Epithelial cell of proximal tubule (primary cell): Measurements from ENCODE around the gene SND1. TPM values are rescaled to one million over a fixed set of nuclear protein-coding genes. Genes with fewer than 3 reads are reported as not detected.

Source experiments
- DNase-seq: peaks from one replicate; pipeline ENCODE4 v3.0.0-alpha.2; 2011; ENCODE audit warnings: low read depth
- H3K4me3 ChIP-seq: 2 replicates; pipeline ENCODE4 v1.5.1; 2011; ENCODE audit warnings: low read depth, mild to moderate bottlenecking, low read length
- total RNA-seq: library from RNA; depleted of rRNA; stranded (reverse); fragments of >200 nt; gene quantifications from 2 replicates; pipeline ENCODE4 v1.2.3, GENCODE V29; 2015
- TF ChIP-seq, protein P1 (sequence below): conservative IDR thresholded peaks from 2 replicates; pipeline ENCODE4 v1.5.1; 2012; ENCODE audit warnings: low read depth, mild to moderate bottlenecking, low read length

SND1 gene
- total RNA-seq, 1 donor from 2014 or later: 122 TPM

DNA sequence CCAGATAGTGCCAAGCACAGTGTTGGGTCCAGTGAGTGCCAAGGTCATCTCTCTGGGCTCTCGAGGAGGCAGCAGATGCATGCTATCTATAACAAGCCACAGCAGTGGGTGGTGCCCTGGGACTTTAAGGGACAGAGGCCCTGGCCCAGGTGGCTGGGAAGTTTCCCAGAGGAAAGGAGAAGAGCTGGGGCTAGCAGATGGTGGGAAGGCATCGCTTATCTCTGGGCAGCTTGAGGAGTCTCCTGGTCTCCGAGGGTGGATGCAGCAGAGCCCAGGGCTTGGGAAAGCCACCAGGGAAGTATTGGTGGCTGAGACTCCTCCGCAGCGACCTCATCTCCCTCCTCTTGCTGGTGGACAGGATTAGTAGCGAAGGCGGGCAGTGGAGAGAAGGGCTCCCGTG is 442.7 kb downstream of the SND1 start:
- TF ChIP-seq, protein P1, sequence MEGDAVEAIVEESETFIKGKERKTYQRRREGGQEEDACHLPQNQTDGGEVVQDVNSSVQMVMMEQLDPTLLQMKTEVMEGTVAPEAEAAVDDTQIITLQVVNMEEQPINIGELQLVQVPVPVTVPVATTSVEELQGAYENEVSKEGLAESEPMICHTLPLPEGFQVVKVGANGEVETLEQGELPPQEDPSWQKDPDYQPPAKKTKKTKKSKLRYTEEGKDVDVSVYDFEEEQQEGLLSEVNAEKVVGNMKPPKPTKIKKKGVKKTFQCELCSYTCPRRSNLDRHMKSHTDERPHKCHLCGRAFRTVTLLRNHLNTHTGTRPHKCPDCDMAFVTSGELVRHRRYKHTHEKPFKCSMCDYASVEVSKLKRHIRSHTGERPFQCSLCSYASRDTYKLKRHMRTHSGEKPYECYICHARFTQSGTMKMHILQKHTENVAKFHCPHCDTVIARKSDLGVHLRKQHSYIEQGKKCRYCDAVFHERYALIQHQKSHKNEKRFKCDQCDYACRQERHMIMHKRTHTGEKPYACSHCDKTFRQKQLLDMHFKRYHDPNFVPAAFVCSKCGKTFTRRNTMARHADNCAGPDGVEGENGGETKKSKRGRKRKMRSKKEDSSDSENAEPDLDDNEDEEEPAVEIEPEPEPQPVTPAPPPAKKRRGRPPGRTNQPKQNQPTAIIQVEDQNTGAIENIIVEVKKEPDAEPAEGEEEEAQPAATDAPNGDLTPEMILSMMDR: no peak
- no peak for DNase-seq
- no peak overlapping the region for H3K4me3 ChIP-seq

DNA sequence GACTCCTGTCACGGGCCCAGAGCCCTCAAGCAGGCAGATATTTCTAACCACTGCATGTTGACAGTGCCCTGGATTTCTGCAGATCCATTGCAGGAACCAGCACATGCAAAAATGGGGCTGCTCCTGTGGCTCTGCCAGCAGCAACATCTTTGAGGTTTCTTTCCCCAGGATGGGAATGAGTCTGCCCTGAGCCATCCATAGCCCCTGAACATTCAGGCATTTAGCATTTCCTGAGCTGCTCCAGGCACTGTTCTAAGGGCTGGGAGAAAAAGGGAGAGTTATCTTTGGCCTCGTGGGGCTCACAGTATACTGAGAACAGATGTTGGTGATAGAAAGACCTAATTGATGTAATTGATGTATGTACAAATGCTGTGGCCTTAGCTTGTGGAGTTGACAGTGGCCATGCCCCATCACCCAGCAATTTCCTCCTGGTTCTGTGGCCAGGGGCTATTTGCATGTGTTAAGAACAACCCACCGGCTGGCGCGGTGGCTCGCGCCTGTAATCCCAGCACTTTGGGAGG is 445.3 kb downstream of the SND1 start:
- no peak for DNase-seq
- TF ChIP-seq, protein P1: no peak
- H3K4me3 ChIP-seq: no peak overlapping the region

DNA sequence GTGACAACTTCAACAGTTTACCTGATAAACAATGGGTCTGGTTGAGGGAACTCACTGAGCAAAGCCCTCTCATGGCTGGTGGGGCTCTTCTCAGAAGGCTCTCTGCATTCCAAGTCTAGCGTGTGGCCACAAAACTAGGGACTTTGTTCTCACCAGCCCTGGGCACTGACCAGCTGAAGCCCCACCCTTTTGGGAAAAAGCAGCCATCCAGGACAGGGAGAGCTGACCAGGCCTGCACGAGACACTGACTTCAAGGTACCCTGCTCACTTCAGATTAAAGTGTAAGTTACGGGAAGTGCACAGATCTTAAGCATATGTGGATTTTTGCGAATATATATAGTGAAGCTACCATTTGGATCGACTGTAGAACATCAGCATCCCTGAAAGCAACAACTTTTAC is 446.6 kb downstream of the SND1 start:
- TF ChIP-seq, protein P1: no peak
- DNase-seq: no peak
- H3K4me3 ChIP-seq: no peak overlapping the region

DNA sequence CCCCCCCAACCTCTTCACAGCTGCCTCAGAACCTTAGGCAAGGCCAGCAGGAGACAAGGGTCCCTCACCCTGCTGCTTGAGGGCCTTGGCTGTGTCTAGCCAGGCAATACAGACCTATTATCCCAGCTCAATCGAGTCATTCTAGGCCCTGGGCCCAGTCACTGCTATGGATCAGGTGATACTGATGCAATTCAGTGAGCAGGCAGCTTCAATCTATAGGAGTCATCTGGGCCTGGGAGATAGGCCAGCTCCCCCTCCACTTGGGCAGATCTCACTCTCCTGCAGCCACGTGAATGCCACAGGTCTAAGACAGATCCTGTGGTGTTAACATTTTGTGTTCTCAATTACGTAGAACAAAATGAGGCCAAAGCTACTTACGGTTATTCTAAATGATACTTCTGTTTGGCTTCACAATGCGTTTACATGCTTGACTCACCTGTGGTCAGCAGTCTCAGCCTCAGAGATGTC is 447.2 kb downstream of the SND1 start:
- H3K4me3 ChIP-seq: no peak overlapping the region
- TF ChIP-seq, protein P1: no peak
- DNase-seq: no peak

DNA sequence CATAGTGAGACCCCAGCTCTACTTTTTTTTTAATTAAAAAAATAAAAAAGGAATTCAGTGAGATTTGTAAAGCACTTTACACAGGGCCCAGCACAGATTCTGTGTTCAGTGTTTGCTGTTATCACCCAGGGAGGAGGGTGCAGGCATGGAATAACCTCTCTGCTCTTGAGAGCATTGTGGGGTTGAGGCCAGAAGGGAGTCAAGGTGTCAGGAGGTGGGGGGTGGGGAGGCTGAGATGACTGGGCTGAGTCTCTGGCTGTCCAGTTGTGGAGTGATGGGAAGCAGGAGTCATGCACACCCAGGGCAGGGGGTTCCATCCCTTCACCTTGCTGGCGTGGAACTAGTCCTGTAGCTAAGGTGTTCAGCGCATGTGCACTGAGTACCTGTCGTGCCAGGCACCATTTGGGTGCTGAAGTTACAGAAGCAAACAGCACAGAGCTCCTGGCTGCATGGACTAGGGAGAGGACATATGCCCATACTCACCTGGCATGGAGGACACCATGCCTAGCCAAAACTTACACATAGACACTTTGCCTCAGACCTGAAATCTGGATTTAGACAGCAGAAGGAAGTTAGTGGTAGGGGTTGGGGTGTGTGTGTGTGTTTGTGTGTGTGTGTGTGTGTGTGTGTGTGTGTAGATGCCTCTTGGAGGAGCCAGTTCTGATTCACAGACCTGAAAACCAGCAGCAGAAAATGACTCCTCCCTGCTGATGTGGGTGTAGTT is 448.4 kb downstream of the SND1 start:
- TF ChIP-seq, protein P1: no peak
- no peak for DNase-seq
- H3K4me3 ChIP-seq: no peak overlapping the region

- TF ChIP-seq, protein P1: no peak
- no peak for DNase-seq
- no peak overlapping the region for H3K4me3 ChIP-seq
These were observed 449.1 kb downstream of the SND1 start for GRCh38 chr7:128100949-128101713.
